Common myeloid progenitor, CD34-positive (primary cell): ENCODE data around the gene LPP.

Experiments used
- CTCF ChIA-PET: fragments of 350-600 bp; sonication (Branson Sonifier 250); formaldehyde crosslinking; loops from one replicate; lab custom pipeline; 2021; ENCODE audit warnings: antibody characterized with exemption; lab: Charles Lee
- POLR2A ChIA-PET: fragments of 350-600 bp; sonication (Branson Sonifier 250); formaldehyde crosslinking; loops from one replicate; lab custom pipeline; 2021; ENCODE audit warnings: antibody characterized with exemption; lab: Charles Lee
- DNase-seq, 3 donors: peaks; one replicate each; pipeline versions ENCODE4 v3.0.0 to v3.0.0-alpha.2; 2013
- H3K27ac ChIP-seq, 2 experiments: 1 replicate in 1 of 2; 2 replicates in 1 of 2; pipeline ENCODE4 v1.7.0; 2013; ENCODE audit warnings: inconsistent platforms in 2 of 2, low read length in 2 of 2, mild to moderate bottlenecking in 2 of 2, low read depth in 1 of 2, moderate library complexity in 1 of 2; ENCODE audit not compliant: severe bottlenecking in 2 of 2, insufficient read depth in 1 of 2, poor library complexity in 1 of 2
- H3K27me3 ChIP-seq, 5 experiments: replicated peaks in 2 of 5; 1 replicate in 3 of 5; 2 replicates in 2 of 5; pipeline versions ENCODE4 v1.6.1 to v1.7.0; 2013; ENCODE audit warnings: low read length in 4 of 5, mild to moderate bottlenecking in 2 of 5, moderate library complexity in 2 of 5, inconsistent platforms in 1 of 5; ENCODE audit not compliant: insufficient read depth in 5 of 5, control insufficient read depth in 4 of 5
- H3K36me3 ChIP-seq, 4 experiments: 1 replicate in 2 of 4; 2 replicates in 2 of 4; pipeline versions ENCODE4 v1.6.1 to v1.7.0; 2013; ENCODE audit warnings: low read length in 3 of 4, control low read depth in 1 of 4, mild to moderate bottlenecking in 1 of 4; ENCODE audit not compliant: control insufficient read depth in 4 of 4, insufficient read depth in 4 of 4
- H3K4me1 ChIP-seq, 4 experiments: 1 replicate in 3 of 4; 2 replicates in 1 of 4; pipeline versions ENCODE4 v1.6.1 to v1.7.1; 2013; ENCODE audit warnings: low read length in 3 of 4, mild to moderate bottlenecking in 3 of 4, control low read depth in 1 of 4, inconsistent platforms in 1 of 4, moderate library complexity in 1 of 4; ENCODE audit not compliant: control insufficient read depth in 4 of 4, insufficient read depth in 4 of 4; ENCODE audit errors: control extremely low read depth in 1 of 4
- H3K4me3 ChIP-seq, 7 experiments: 1 replicate in 4 of 7; 2 replicates in 3 of 7; pipeline versions ENCODE4 v1.5.1 to v1.7.0; 2013; ENCODE audit warnings: mild to moderate bottlenecking in 7 of 7, low read length in 6 of 7, moderate library complexity in 6 of 7, inconsistent platforms in 2 of 7, low read depth in 2 of 7, control low read depth in 1 of 7; ENCODE audit not compliant: insufficient read depth in 4 of 7, control insufficient read depth in 1 of 7; ENCODE audit errors: extremely low read depth in 1 of 7
- H3K9me3 ChIP-seq, 5 experiments: 1 replicate in 4 of 5; 2 replicates in 1 of 5; pipeline versions ENCODE4 v1.6.1 to v1.7.1; 2013; ENCODE audit warnings: low read length in 4 of 5, mild to moderate bottlenecking in 2 of 5, inconsistent platforms in 1 of 5, low read depth in 1 of 5, moderate library complexity in 1 of 5; ENCODE audit not compliant: control insufficient read depth in 4 of 5, insufficient read depth in 2 of 5; ENCODE audit errors: control extremely low read depth in 1 of 5
- WGBS: methylation state at CpG from one replicate; pipeline ENCODE4 v1.1.5; 2013; ENCODE audit not compliant: insufficient coverage; 5-methylcytosine and 5-hydroxymethylcytosine counted together

The LPP gene

GRCh38 chr3:188299068-188299467 lies 145.1 kb downstream of the LPP start:
- WGBS = 100% methylated on average over 10 of the region's 11 CpGs

GRCh38 chr3:188299708-188300107 lies 145.8 kb downstream of the LPP start:
- Histone ChIP-seq H3K27me3 (no peaks in the 10 kb centered on the region), H3K9me3 (no peaks in the 10 kb centered on the region), H3K4me3 (no peak overlapping the region), H3K36me3 (no peaks in the 10 kb centered on the region), H3K4me1 (peaks cover 0 to 3% (median 0%) of the 10 kb centered on the region in 4 experiments), H3K27ac (no peak overlapping the region)
- DNase-seq = no peak
- POLR2A ChIA-PET = no interaction called here
- WGBS = 100% methylated on average over 2 of the region's 2 CpGs
- CTCF ChIA-PET = no interaction called here

More at GRCh38 chr3:188299068-188299467, 145.1 kb downstream of the LPP start:
- no peak overlapping the region for H3K4me3 ChIP-seq
- CTCF ChIA-PET = no interaction called here
- H3K4me1 ChIP-seq = peaks cover 0 to 3% (median 0%) of the 10 kb centered on the region in 4 experiments
- no peaks in the 10 kb centered on the region for H3K36me3 ChIP-seq
- POLR2A ChIA-PET = no interaction called here
- DNase-seq = no peak
- H3K27me3 ChIP-seq = no peaks in the 10 kb centered on the region
- H3K27ac ChIP-seq = no peak overlapping the region
- H3K9me3 ChIP-seq = no peaks in the 10 kb centered on the region

- peaks cover 0 to 3% (median 0%) of the 10 kb centered on the region in 4 experiments for H3K4me1 ChIP-seq
- WGBS = 100% methylated on average over 1 of the region's 1 CpG
- H3K9me3 ChIP-seq = no peaks in the 10 kb centered on the region
- CTCF ChIA-PET = interaction anchor here (1.1 kb wide), 1 partner anchor 21 kb away, joined by 3 read pairs; no protein-coding TSS in a partner anchor
- no peak overlapping the region for H3K4me3 ChIP-seq
- POLR2A ChIA-PET = no interaction called here
- no peak overlapping the region for H3K27ac ChIP-seq
- DNase-seq = no peak
- H3K27me3 ChIP-seq = no peaks in the 10 kb centered on the region
- H3K36me3 ChIP-seq = no peaks in the 10 kb centered on the region
Measured at GRCh38 chr3:188301147-188301546, 147.2 kb downstream of the LPP start.

- POLR2A ChIA-PET = no interaction called here
- CTCF ChIA-PET = interaction anchor here (1.0 kb wide), 1 partner anchor 17 kb away, joined by 3 read pairs; no protein-coding TSS in a partner anchor
Measured at GRCh38 chr3:188303286-188303799, 149.4 kb downstream of the LPP start.

GRCh38 chr3:188303823-188304222 lies 149.9 kb downstream of the LPP start:
- Histone ChIP-seq H3K36me3 (no peaks in the 10 kb centered on the region), H3K9me3 (no peaks in the 10 kb centered on the region), H3K27me3 (no peaks in the 10 kb centered on the region), H3K27ac (no peak overlapping the region), H3K4me3 (no peak overlapping the region), H3K4me1 (no peaks in the 10 kb centered on the region)
- WGBS = 100% methylated on average over 1 of the region's 3 CpGs
- DNase-seq = no peak
- ChIA-PET CTCF (no interaction called here), POLR2A (no interaction called here)

More at GRCh38 chr3:188303286-188303799, 149.4 kb downstream of the LPP start:
- H3K27ac ChIP-seq = no peak overlapping the region
- 92% methylated on average over 2 of the region's 2 CpGs for WGBS
- H3K9me3 ChIP-seq = no peaks in the 10 kb centered on the region
- no peaks in the 10 kb centered on the region for H3K36me3 ChIP-seq
- no peak for DNase-seq
- H3K4me3 ChIP-seq = no peak overlapping the region
- no peaks in the 10 kb centered on the region for H3K4me1 ChIP-seq
- H3K27me3 ChIP-seq = no peaks in the 10 kb centered on the region

GRCh38 chr3:188304501-188304900 lies 150.5 kb downstream of the LPP start:
- H3K9me3 ChIP-seq = no peaks in the 10 kb centered on the region
- no peaks in the 10 kb centered on the region for H3K4me1 ChIP-seq
- H3K4me3 ChIP-seq = no peak overlapping the region
- DNase-seq = no peak
- H3K27me3 ChIP-seq = no peaks in the 10 kb centered on the region
- WGBS = 75% methylated on average over 1 of the region's 1 CpG
- CTCF ChIA-PET = interaction anchor here (1.0 kb wide), 1 partner anchor 127 kb away, joined by 3 read pairs; no protein-coding TSS in a partner anchor
- POLR2A ChIA-PET = no interaction called here
- no peaks in the 10 kb centered on the region for H3K36me3 ChIP-seq
- H3K27ac ChIP-seq = no peak overlapping the region

- Histone ChIP-seq H3K4me3 (no peak overlapping the region), H3K27ac (no peak overlapping the region), H3K27me3 (no peaks in the 10 kb centered on the region), H3K9me3 (no peaks in the 10 kb centered on the region), H3K36me3 (no peaks in the 10 kb centered on the region), H3K4me1 (no peaks in the 10 kb centered on the region)
- WGBS = no CpG with 5 or more reads among the region's 2 CpGs
- CTCF ChIA-PET = interaction anchor here (1.0 kb wide), 1 partner anchor 127 kb away, joined by 3 read pairs; no protein-coding TSS in a partner anchor
- POLR2A ChIA-PET = no interaction called here
- no peak for DNase-seq
Measured at GRCh38 chr3:188305220-188305619, 151.3 kb downstream of the LPP start.
